ENCODE results near the gene AUTS2.

Gene AUTS2

GRCh38 chr7:69967689-69968450 lies 369.6 kb downstream of the AUTS2 start:
- no peak overlapping the region for H3K4me3 ChIP-seq (replicated peaks in 1 of 2; ENCODE audit: low read depth in 2 of 2, low read length in 2 of 2)
- DNase-seq (ENCODE audit: low read depth in 2 of 2) = peak in 1 of 2 donors; percentile 10
- no peak for TF ChIP-seq CTCF (IDR thresholded peaks at IDR 0.05; ENCODE audit: low read depth, low read length)

- DNase-seq (ENCODE audit: low read depth in 2 of 2) = no peak
- no peak overlapping the region for H3K4me3 ChIP-seq (replicated peaks in 1 of 2; ENCODE audit: low read depth in 2 of 2, low read length in 2 of 2)
- no peak for TF ChIP-seq CTCF (IDR thresholded peaks at IDR 0.05; ENCODE audit: low read depth, low read length)
Observed at GRCh38 chr7:69968969-69969556, 370.8 kb downstream of the AUTS2 start.

- TF ChIP-seq CTCF (IDR thresholded peaks at IDR 0.05; ENCODE audit: low read depth, low read length) = no peak
- no peak for DNase-seq (ENCODE audit: low read depth in 2 of 2)
- H3K4me3 ChIP-seq (replicated peaks in 1 of 2; ENCODE audit: low read depth in 2 of 2, low read length in 2 of 2) = no peak overlapping the region
Observed at GRCh38 chr7:69981646-69982045, 383.4 kb downstream of the AUTS2 start.

- DNase-seq (ENCODE audit: low read depth in 2 of 2) = peak in 1 of 2 donors; percentile 59
- no peak for TF ChIP-seq CTCF (IDR thresholded peaks at IDR 0.05; ENCODE audit: low read depth, low read length)
- H3K4me3 ChIP-seq (replicated peaks in 1 of 2; ENCODE audit: low read depth in 2 of 2, low read length in 2 of 2) = no peak overlapping the region
Observed at GRCh38 chr7:69982197-69982596, 383.9 kb downstream of the AUTS2 start.

- no peak for DNase-seq (ENCODE audit: low read depth in 2 of 2)
- H3K4me3 ChIP-seq (replicated peaks in 1 of 2; ENCODE audit: low read depth in 2 of 2, low read length in 2 of 2) = no peak overlapping the region
- TF ChIP-seq CTCF (IDR thresholded peaks at IDR 0.05; ENCODE audit: low read depth, low read length) = no peak
Observed at GRCh38 chr7:69989551-69989950, 391.3 kb downstream of the AUTS2 start.

GRCh38 chr7:69992938-69993337 lies 394.7 kb downstream of the AUTS2 start:
- DNase-seq (ENCODE audit: low read depth in 2 of 2) = no peak
- no peak overlapping the region for H3K4me3 ChIP-seq (replicated peaks in 1 of 2; ENCODE audit: low read depth in 2 of 2, low read length in 2 of 2)
- no peak for TF ChIP-seq CTCF (IDR thresholded peaks at IDR 0.05; ENCODE audit: low read depth, low read length)
